Peyer's patch (tissue), 4 donors: ENCODE measurements around the gene C1orf35. TPM values are rescaled to one million over a fixed set of nuclear protein-coding genes. Genes with fewer than 3 reads are reported as not detected.

Experiments used
- DNase-seq, 3 donors: peaks; one replicate each; pipeline ENCODE4 v3.0.0-alpha.2; 2017 to 2019
- H3K27ac ChIP-seq, 4 donors: fragments of 200-600 bp; sonication (generic); one replicate each; pipeline ENCODE4 v1.5.1; 2016 to 2019
- H3K27me3 ChIP-seq, 2 donors: fragments of 200-600 bp; sonication (generic); one replicate each; pipeline ENCODE4 v1.5.1; 2019
- H3K36me3 ChIP-seq, 3 donors: fragments of 200-600 bp; sonication (generic); one replicate each; pipeline ENCODE4 v1.5.1; 2016 to 2019
- H3K4me1 ChIP-seq, 4 donors: fragments of 200-600 bp; sonication (generic); one replicate each; pipeline ENCODE4 v1.5.1; 2016 to 2019
- H3K4me3 ChIP-seq, 4 donors: fragments of 200-600 bp; sonication (generic); 1 replicate in 3 of 4; 2 replicates in 1 of 4; pipeline ENCODE4 v1.5.1; 2016 to 2019; ENCODE audit warnings: mild to moderate bottlenecking in 1 of 4
- H3K9me3 ChIP-seq, 4 donors: fragments of 200-600 bp; sonication (generic); one replicate each; pipeline ENCODE4 v1.5.1; 2016 to 2019; ENCODE audit warnings: mild to moderate bottlenecking in 1 of 4
- CTCF ChIP-seq, 6 experiments: fragments of 450-650 bp in 4 of 6; fragments of 200-600 bp in 2 of 6; sonication (generic) in 1 of 6; IDR thresholded peaks; one replicate each; pipeline ENCODE4 v1.5.1; 2017 to 2019; ENCODE audit warnings: antibody characterized with exemption in 6 of 6, mild to moderate bottlenecking in 3 of 6, moderate library complexity in 1 of 6
- POLR2A ChIP-seq, 2 donors: fragments of 450-650 bp; IDR thresholded peaks; one replicate each; pipeline ENCODE4 v1.5.1; 2017; ENCODE audit warnings: antibody characterized with exemption in 2 of 2, mild to moderate bottlenecking in 2 of 2, moderate library complexity in 2 of 2
- total RNA-seq, 4 donors: library from RNA; depleted of rRNA; stranded (reverse); fragments of >200 nt; gene quantifications; one replicate each; pipeline ENCODE4 v1.1.0, GENCODE V29; 2016

Gene C1orf35
- total RNA-seq, 4 donors from 2014 or later = 6.0 to 19.8 (median 16.2) TPM

DNA sequence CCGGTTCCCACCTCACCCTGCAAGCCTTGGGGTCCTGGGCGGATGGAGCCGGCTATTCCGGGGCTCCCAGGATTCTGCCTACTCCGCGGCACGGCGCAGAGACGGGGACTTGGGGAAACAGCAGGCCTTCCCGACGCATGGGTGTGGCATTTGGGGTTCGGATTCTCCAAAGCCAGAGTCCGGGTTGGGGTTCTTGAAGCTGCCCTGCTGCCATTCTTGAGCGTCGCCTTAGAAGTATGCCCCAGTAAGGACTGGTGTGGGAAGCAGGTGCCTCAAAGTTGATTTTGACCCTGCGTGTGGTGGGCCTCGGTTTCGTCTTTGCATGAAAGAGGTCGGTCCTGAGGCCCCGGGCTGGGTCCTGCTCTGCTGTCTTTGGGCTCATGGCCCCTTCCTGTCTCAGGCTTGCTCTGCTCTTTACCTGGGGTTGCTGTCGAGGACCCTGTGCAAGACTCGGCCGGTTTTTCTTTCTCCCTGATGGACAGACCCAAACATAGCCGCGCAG is 37.6 kb upstream of the C1orf35 start:
- H3K4me1 ChIP-seq = peaks cover 3 to 39% (median 24%) of the 10 kb centered on the region in 4 donors
- peaks cover 0 to 8% (median 0%) of the 10 kb centered on the region in 3 donors for H3K36me3 ChIP-seq
- H3K27me3 ChIP-seq = no peaks in the 10 kb centered on the region
- DNase-seq = no peak
- peak overlapping the region; percentile 98 to 100 (median 100) for H3K27ac ChIP-seq
- TF ChIP-seq CTCF (IDR thresholded peaks at IDR 0.05) = no peak
- peak overlapping the region; percentile 81 to 98 (median 93) for H3K4me3 ChIP-seq
- no peaks in the 10 kb centered on the region for H3K9me3 ChIP-seq

GRCh38 chr1:228139931-228140723 is 37.0 kb upstream of the C1orf35 start, which contains the start of gene GUK1:
TSS of gene GUK1 (plus strand) at chr1:228140279. CDS start at chr1:228140303, 24 bp downstream.
- peak within 1 kb of the TSS; percentile 98 to 100 (median 100) for H3K27ac ChIP-seq
- H3K9me3 ChIP-seq = no peaks in the 10 kb centered on the region
- H3K4me3 ChIP-seq = peak within 1 kb of the TSS; percentile 81 to 98 (median 93)
- peak; percentile 100 for DNase-seq
- H3K27me3 ChIP-seq = no peaks in the 10 kb centered on the region
- TF ChIP-seq CTCF (IDR thresholded peaks at IDR 0.05) (peak in 5 of 6 experiments; percentile 23 to 54 (median 49)), POLR2A (IDR thresholded peaks at IDR 0.05) (peak; percentile 98 to 99)
- H3K4me1 ChIP-seq = peaks cover 3 to 39% (median 24%) of the 10 kb centered on the region in 4 donors
- peaks cover 0 to 1% (median 0%) of the 10 kb centered on the region in 3 donors for H3K36me3 ChIP-seq

DNA sequence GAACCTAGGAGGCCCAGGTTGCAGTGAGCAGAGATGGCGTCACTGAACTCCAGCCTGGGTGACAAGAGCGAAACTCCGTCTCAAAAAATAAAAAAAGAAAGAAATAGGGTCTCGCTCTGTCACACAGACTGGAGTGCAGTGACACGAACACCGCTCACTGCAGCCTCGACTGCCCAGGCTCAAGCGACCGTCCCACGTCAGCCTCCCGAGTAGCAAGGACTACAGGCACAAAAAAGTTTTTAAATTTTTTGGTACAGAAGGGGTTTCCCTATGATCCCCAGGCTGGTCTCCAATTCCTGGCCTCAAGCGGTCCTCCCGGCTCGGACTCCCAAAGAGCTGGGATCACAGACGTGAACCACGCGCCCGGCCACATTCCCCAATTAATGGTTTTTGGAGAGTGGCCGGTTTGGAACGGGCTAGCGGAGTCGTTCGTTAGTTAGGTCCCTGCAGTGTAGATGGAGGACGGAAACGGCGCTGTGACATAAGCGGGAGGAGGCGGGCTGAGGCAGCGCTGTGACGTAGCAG is 36.3 kb upstream of the C1orf35 start:
- Histone ChIP-seq H3K9me3 (no peaks in the 10 kb centered on the region), H3K4me1 (peaks cover 3 to 38% (median 24%) of the 10 kb centered on the region in 4 donors), H3K36me3 (no peaks in the 10 kb centered on the region), H3K27me3 (no peaks in the 10 kb centered on the region), H3K27ac (peak overlapping the region; percentile 98 to 100 (median 100)), H3K4me3 (peak overlapping the region; percentile 81 to 98 (median 93))
- TF ChIP-seq POLR2A (IDR thresholded peaks at IDR 0.05) (no peak), CTCF (IDR thresholded peaks at IDR 0.05) (no peak)
- no peak for DNase-seq

DNA sequence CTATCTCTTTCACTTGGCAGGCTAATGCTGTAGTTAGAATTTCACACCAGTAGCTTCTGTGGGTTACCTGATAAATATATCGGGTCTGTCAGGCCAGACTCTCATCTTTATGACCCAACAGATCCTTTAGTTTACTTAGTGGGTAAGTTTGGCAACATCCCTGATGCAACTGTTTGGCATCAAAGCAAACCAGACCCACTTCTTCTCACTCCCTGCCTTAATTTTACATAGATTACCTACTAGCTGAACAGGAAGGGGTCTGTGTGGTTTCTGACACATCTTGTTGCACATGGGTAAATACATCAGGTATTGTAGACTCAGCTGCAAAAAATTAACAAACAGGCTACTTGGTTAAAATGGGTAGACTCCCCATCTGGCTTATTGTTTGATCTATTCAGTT is 33.8 kb upstream of the C1orf35 start:
- Histone ChIP-seq H3K27ac (no peak overlapping the region), H3K9me3 (no peaks in the 10 kb centered on the region), H3K27me3 (no peaks in the 10 kb centered on the region), H3K36me3 (no peaks in the 10 kb centered on the region), H3K4me3 (no peak overlapping the region), H3K4me1 (peaks cover 0 to 13% (median 10%) of the 10 kb centered on the region in 4 donors)
- no peak for TF ChIP-seq CTCF (IDR thresholded peaks at IDR 0.05)
- no peak for TF ChIP-seq POLR2A (IDR thresholded peaks at IDR 0.05)
- no peak for DNase-seq

GRCh38 chr1:228134591-228134990 is 31.5 kb upstream of the C1orf35 start:
- H3K9me3 ChIP-seq = no peaks in the 10 kb centered on the region
- no peak for DNase-seq
- TF ChIP-seq CTCF (IDR thresholded peaks at IDR 0.05) (no peak), POLR2A (IDR thresholded peaks at IDR 0.05) (no peak)
- H3K4me1 ChIP-seq = no peaks in the 10 kb centered on the region
- no peak overlapping the region for H3K4me3 ChIP-seq
- H3K27ac ChIP-seq = no peak overlapping the region
- no peaks in the 10 kb centered on the region for H3K27me3 ChIP-seq
- H3K36me3 ChIP-seq = no peaks in the 10 kb centered on the region
